Measurements from ENCODE around the gene NDUFS4.
"Not testable (repeated sequence)": the region's sequence is repeated elsewhere in the genome, so short reads cannot be mapped to it uniquely, and the experiment has no call there.

DNA sequence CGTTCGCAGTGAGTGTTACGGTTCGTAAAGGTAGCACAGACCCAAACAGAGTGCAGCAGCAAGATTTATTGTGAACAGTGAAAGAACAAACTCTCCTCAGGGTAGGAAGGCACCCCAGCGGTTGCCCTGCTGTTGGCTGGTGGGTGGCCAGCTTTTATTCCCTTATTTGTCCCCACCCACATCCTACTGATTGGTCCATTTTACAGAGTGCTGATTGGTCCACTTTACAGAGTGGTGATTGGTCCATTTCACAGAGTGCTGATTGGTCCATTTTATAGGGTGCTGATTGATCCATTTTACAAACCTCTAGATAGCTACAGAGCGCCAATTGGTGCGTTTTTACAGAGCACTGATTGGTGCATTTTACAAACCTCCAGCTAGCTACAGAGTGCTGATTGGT is 19.7 kb upstream of the NDUFS4 start:
- TF ChIP-seq, protein P1, sequence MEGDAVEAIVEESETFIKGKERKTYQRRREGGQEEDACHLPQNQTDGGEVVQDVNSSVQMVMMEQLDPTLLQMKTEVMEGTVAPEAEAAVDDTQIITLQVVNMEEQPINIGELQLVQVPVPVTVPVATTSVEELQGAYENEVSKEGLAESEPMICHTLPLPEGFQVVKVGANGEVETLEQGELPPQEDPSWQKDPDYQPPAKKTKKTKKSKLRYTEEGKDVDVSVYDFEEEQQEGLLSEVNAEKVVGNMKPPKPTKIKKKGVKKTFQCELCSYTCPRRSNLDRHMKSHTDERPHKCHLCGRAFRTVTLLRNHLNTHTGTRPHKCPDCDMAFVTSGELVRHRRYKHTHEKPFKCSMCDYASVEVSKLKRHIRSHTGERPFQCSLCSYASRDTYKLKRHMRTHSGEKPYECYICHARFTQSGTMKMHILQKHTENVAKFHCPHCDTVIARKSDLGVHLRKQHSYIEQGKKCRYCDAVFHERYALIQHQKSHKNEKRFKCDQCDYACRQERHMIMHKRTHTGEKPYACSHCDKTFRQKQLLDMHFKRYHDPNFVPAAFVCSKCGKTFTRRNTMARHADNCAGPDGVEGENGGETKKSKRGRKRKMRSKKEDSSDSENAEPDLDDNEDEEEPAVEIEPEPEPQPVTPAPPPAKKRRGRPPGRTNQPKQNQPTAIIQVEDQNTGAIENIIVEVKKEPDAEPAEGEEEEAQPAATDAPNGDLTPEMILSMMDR (IDR thresholded peaks at IDR 0.05; ENCODE audit: low read depth, low read length): not testable (repeated sequence)
- TF ChIP-seq POLR2A (IDR thresholded peaks at IDR 0.05; ENCODE audit: extremely low read depth, insufficient read length); MYC (IDR thresholded peaks at IDR 0.05; ENCODE audit: low read depth, low read length): not testable (repeated sequence)
- TF ChIP-seq, protein P2, sequence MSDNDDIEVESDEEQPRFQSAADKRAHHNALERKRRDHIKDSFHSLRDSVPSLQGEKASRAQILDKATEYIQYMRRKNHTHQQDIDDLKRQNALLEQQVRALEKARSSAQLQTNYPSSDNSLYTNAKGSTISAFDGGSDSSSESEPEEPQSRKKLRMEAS (IDR thresholded peaks at IDR 0.05; ENCODE audit: low read depth, low read length): not testable (repeated sequence)

Data from NB4 (cell line).